Colonic mucosa (tissue), 4 donors: ENCODE results near the gene CCDC27. TPM values are rescaled to one million over a fixed set of nuclear protein-coding genes. Genes with fewer than 3 reads are reported as not detected.

Experiments used
- DNase-seq: peaks from one replicate; pipeline ENCODE4 v3.0.0-alpha.2; 2020
- H3K27ac ChIP-seq: fragments of 200-600 bp; one replicate; pipeline ENCODE4 v1.8.0; 2021
- H3K27me3 ChIP-seq: fragments of 200-600 bp; one replicate; pipeline ENCODE4 v1.8.0; 2021
- H3K36me3 ChIP-seq: fragments of 200-600 bp; one replicate; pipeline ENCODE4 v1.8.0; 2021
- H3K4me1 ChIP-seq: fragments of 200-600 bp; one replicate; pipeline ENCODE4 v1.8.0; 2021; ENCODE audit warnings: mild to moderate bottlenecking
- H3K4me3 ChIP-seq: fragments of 200-600 bp; one replicate; pipeline ENCODE4 v1.8.0; 2021
- H3K9ac ChIP-seq, 2 donors: one replicate each; pipeline ENCODE4 v1.7.0; 2013; ENCODE audit warnings: control low read depth in 2 of 2, low read depth in 2 of 2, low read length in 2 of 2
- H3K9me3 ChIP-seq: fragments of 200-600 bp; one replicate; pipeline ENCODE4 v1.8.0; 2021
- intact Hi-C: fragments of 100-400 bp; cut with DNase I; formaldehyde crosslinking; loops from one replicate; pipeline ENCODE4 v1.14.1; 2022
- total RNA-seq, 2 donors: library from RNA; stranded (reverse); fragmentation: NEBNext Ultra II Directional in 1 of 2; extraction: Animal tissue kit (Norgen Biotek cat#: 25700) in 1 of 2; gene quantifications; one replicate each; pipeline ENCODE4 v1.2.1, GENCODE V29; 2021
- TF ChIP-seq, protein P1 (sequence below): fragments of 200-600 bp; IDR thresholded peaks from one replicate; pipeline ENCODE4 v1.8.0; 2022; ENCODE audit warnings: antibody characterized with exemption, mild to moderate bottlenecking
- donor health status: healthy.
- donor health status: DM: no; HTN: no; CAD: no.
- donor health status: DM: no; HTN: no; CAD: no.

Gene CCDC27
- total RNA-seq, 2 donors from 2014 or later, result not detected

DNA sequence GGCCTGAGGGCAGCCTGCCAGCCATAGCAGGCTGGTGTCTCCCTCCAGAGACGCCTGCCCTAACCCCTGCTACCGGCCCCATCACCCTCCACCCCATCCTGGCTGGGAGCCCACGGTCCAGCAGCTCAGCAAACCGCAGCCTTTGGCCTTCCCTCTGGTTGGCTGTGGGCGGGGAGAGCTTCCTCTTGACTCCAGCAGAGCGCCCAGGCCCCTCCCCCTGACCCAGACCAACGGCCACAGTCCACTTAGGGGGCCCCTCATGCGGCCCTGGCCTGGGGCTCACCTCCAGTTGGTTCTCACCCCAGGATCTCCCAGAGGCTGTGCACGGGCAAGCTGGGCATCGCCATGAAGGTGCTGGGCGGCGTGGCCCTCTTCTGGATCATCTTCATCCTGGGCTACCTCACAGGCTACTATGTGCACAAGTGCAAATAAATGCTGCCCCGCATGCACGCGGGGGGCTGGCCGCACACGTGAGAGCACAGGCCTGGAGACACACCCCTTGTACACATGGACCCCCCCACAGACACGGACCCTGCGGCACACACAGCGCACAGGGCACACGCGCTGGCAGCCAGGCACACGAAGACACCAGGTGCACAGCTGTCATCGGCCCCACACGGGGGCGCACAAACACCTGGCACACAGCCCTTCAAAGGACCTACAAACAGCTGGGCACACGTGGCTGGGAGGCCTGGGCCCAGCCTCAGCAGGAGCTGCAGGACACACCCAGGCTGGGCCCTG is 23.4 kb downstream of the CCDC27 start:
- no peaks in the 10 kb centered on the region for H3K36me3 ChIP-seq
- intact Hi-C loops, result no loop called here
- peak overlapping the region in 1 of 2 donors; percentile 7 for H3K9ac ChIP-seq
- no peaks in the 10 kb centered on the region for H3K9me3 ChIP-seq
- peak; percentile 67 for DNase-seq
- no peaks in the 10 kb centered on the region for H3K27me3 ChIP-seq
- no peak overlapping the region for H3K4me3 ChIP-seq
- peaks cover 11% of the 10 kb centered on the region for H3K4me1 ChIP-seq
- no peak overlapping the region for H3K27ac ChIP-seq
- TF ChIP-seq, protein P1, sequence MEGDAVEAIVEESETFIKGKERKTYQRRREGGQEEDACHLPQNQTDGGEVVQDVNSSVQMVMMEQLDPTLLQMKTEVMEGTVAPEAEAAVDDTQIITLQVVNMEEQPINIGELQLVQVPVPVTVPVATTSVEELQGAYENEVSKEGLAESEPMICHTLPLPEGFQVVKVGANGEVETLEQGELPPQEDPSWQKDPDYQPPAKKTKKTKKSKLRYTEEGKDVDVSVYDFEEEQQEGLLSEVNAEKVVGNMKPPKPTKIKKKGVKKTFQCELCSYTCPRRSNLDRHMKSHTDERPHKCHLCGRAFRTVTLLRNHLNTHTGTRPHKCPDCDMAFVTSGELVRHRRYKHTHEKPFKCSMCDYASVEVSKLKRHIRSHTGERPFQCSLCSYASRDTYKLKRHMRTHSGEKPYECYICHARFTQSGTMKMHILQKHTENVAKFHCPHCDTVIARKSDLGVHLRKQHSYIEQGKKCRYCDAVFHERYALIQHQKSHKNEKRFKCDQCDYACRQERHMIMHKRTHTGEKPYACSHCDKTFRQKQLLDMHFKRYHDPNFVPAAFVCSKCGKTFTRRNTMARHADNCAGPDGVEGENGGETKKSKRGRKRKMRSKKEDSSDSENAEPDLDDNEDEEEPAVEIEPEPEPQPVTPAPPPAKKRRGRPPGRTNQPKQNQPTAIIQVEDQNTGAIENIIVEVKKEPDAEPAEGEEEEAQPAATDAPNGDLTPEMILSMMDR, result peak; percentile 30

DNA sequence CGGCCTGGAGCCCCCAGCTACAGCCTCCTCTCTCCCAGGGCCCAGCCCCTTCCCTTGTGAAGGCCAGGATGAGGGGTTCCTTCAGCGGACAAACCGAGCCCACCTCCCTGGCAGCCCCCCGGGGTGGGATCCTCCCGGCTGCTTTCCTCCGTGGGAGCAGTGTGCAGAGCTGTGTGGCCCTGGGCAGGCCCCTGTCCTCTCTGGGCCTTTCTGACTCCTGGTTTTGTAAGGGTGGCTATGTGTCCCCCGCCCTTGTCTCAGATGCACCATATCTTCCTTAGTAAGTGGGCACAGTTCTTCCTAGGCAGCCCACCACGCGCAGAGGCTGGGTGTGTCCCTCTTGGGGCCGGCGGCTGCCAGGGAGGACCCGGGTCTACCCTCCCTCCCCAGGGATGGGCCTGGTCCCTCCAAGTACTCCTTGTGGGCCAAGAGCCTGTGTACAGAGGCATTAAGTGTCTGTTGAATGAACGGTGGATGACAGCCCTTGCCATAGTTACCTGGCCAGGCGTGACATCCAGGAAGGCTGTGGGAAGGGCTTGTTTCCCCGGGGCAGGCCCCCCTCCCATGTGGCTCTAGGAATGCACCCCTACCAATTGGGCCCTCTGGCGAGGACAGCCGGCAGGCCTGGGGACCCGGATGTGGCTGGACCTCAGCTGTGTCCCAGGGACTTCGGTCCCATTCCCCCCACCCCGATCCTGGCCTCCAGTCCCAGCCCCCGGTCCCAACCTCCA is 24.1 kb downstream of the CCDC27 start:
- peaks cover 11% of the 10 kb centered on the region for H3K4me1 ChIP-seq
- no peak overlapping the region for H3K27ac ChIP-seq
- intact Hi-C loops, result no loop called here
- no peak overlapping the region for H3K9ac ChIP-seq
- DNase-seq, result no peak
- H3K27me3 ChIP-seq, result no peaks in the 10 kb centered on the region
- TF ChIP-seq, protein P1, result no peak
- H3K4me3 ChIP-seq, result no peak overlapping the region
- no peaks in the 10 kb centered on the region for H3K36me3 ChIP-seq
- H3K9me3 ChIP-seq, result no peaks in the 10 kb centered on the region

DNA sequence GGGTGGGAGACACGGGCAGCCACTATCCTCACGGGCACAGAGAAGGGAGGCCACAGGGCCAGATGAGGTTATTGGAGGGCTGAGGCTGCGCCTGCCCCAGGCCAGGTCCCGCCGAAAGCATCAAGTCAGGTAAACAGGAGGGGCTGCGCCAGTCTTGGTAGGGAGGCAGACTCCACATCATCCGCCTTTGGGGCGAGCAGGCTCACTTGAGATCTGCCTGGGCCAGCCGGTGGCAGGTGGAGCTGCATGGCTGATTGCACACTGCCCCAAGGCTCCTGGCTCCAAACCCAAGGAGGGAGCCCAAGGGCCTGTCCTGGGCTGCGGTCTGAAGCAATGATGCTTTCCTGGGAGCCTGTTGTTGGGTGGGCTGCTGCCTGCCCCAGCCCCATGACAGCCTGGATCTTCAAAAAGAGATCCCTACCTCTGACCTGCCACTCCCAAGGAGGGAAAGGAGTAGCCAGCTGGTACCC is 24.9 kb downstream of the CCDC27 start:
- H3K36me3 ChIP-seq, result peaks cover 3% of the 10 kb centered on the region
- H3K27me3 ChIP-seq, result no peaks in the 10 kb centered on the region
- no peaks in the 10 kb centered on the region for H3K9me3 ChIP-seq
- intact Hi-C loops, result no loop called here
- DNase-seq, result no peak
- peaks cover 11% of the 10 kb centered on the region for H3K4me1 ChIP-seq
- no peak overlapping the region for H3K4me3 ChIP-seq
- H3K9ac ChIP-seq, result no peak overlapping the region
- H3K27ac ChIP-seq, result no peak overlapping the region
- TF ChIP-seq, protein P1, result no peak

DNA sequence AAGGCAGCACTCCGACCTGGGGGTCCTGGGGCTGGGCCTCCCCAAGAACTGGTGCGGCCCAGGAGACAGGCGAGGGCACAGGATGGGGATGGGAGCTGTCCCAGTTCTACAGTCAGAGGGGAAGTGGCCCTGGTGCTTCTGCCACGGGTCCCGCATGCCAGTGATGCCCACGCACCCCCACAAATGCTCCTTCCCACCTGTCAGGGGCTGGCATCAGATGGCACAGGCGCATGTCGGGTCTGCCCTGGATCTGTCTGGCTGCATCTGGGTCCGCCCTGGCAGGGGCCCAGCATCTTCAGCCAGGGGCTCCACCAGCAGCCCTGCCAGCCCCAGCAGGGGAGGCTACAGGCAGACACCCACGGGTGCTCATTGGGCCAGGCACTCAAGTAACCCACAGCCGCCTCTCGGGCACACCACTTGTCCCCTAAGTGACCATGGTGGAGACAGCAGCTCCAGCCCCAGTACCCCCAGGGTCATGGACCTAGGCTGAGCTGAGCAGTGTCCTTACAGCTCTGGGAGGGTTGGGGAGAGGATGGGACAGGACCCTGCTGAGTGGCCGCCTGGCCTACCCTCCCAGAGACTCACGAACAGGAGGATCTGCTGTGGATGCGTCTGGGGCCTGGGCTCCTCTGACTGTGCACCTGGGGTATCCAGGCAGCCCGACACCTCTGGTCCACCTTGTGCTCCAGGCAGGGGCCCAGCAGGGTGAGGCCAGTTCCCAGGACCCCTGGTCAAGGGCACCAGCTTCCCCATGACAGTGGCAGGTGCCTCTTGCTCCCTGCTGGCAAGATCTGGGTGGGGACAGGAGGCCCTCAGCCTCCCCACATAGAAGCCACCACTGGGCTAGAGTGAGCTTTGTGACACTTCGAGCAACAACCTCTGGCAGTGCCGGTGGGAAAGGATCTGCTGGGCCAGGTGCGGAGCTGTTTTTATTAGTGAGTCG is 25.7 kb downstream of the CCDC27 start:
- peaks cover 11% of the 10 kb centered on the region for H3K36me3 ChIP-seq
- DNase-seq, result no peak
- no peak overlapping the region for H3K4me3 ChIP-seq
- H3K9ac ChIP-seq, result no peak overlapping the region
- no peak overlapping the region for H3K27ac ChIP-seq
- no peaks in the 10 kb centered on the region for H3K27me3 ChIP-seq
- H3K9me3 ChIP-seq, result no peaks in the 10 kb centered on the region
- intact Hi-C loops, result no loop called here
- TF ChIP-seq, protein P1, result no peak
- peaks cover 11% of the 10 kb centered on the region for H3K4me1 ChIP-seq
